OCI-LY7 (cell line): ENCODE measurements around the gene ZDHHC22. TPM values are rescaled to one million over a fixed set of nuclear protein-coding genes. Genes with fewer than 3 reads are reported as not detected.

Experiments
- BruUV-seq: library from RNA; stranded (reverse); fragments of 400-500 nt; replicated peaks from 2 replicates; lab custom pipeline; 2021; lab: Mats Ljungman, UMichigan
- CTCF ChIA-PET: fragments of 300-600 bp; sonication (Branson Sonifier 250); formaldehyde crosslinking; loops from one replicate; lab custom pipeline; 2022; ENCODE audit warnings: antibody characterized with exemption; ENCODE audit not compliant: unreplicated experiment; lab: Charles Lee
- POLR2A ChIA-PET: fragments of 300-600 bp; sonication (Branson Sonifier 250); formaldehyde crosslinking; loops from one replicate; lab custom pipeline; 2022; ENCODE audit warnings: antibody characterized with exemption; lab: Charles Lee
- DNase-seq: peaks from one replicate; pipeline ENCODE4 v3.0.0-alpha.2; 2015; ENCODE audit warnings: low spot score
- H2AFZ ChIP-seq: fragments of 200-600 bp; sonication (generic), shearing (Covaris generic); 2 replicates; pipeline ENCODE4 v1.6.1; 2014; ENCODE audit warnings: mild to moderate bottlenecking, antibody characterized with exemption, low read length, moderate library complexity
- H3K27ac ChIP-seq: fragments of 200-600 bp; sonication (generic); 2 replicates; pipeline ENCODE4 v1.5.1; 2014; ENCODE audit warnings: mixed run types, low read depth, mild to moderate bottlenecking, moderate library complexity, low read length, inconsistent platforms; ENCODE audit not compliant: poor library complexity, severe bottlenecking
- H3K36me3 ChIP-seq: fragments of 200-600 bp; sonication (generic); 2 replicates; pipeline ENCODE4 v1.6.1; 2014; ENCODE audit warnings: mild to moderate bottlenecking, antibody characterized with exemption, low read length, moderate library complexity, mixed read lengths; ENCODE audit not compliant: insufficient read depth
- H3K4me1 ChIP-seq: fragments of 200-600 bp; sonication (generic); 2 replicates; pipeline ENCODE4 v1.5.1; 2014; ENCODE audit warnings: mild to moderate bottlenecking, low read length; ENCODE audit not compliant: insufficient read depth, poor library complexity, severe bottlenecking
- H3K4me2 ChIP-seq: fragments of 200-600 bp; sonication (generic); 2 replicates; pipeline ENCODE4 v1.6.1; 2014; ENCODE audit warnings: mild to moderate bottlenecking, low read length
- H3K4me3 ChIP-seq: fragments of 200-600 bp; sonication (generic); 2 replicates; pipeline ENCODE4 v1.5.1; 2014; ENCODE audit warnings: mild to moderate bottlenecking, low read depth, low read length; ENCODE audit not compliant: poor library complexity, severe bottlenecking
- H3K79me2 ChIP-seq: fragments of 200-600 bp; sonication (generic); 2 replicates; pipeline ENCODE4 v1.6.1; 2016; ENCODE audit warnings: low read depth, mild to moderate bottlenecking, low read length, moderate library complexity, mixed read lengths; ENCODE audit not compliant: insufficient read depth
- H3K9me2 ChIP-seq: fragments of 200-600 bp; sonication (generic); 2 replicates; pipeline ENCODE4 v1.6.1; 2016; ENCODE audit warnings: mild to moderate bottlenecking, low read length, mixed read lengths; ENCODE audit not compliant: insufficient read depth
- H3K9me3 ChIP-seq: fragments of 200-600 bp; sonication (generic); 2 replicates; pipeline ENCODE4 v1.6.1; 2014; ENCODE audit warnings: mild to moderate bottlenecking, mixed run types, low read length, mixed read lengths
- H4K20me1 ChIP-seq: fragments of 200-600 bp; sonication (generic); 2 replicates; pipeline ENCODE4 v1.6.1; 2014; ENCODE audit warnings: mild to moderate bottlenecking, antibody characterized with exemption, low read length, moderate library complexity, mixed read lengths; ENCODE audit not compliant: insufficient read depth
- EZH2phosphoT487 ChIP-seq: fragments of 200-600 bp; sonication (generic); IDR thresholded peaks from 2 replicates; pipeline ENCODE4 v1.6.1; 2018; ENCODE audit warnings: low read depth, borderline replicate concordance, mild to moderate bottlenecking, mixed run types, antibody characterized with exemption, low read length, moderate library complexity, mixed read lengths
- intact Hi-C: fragments of 100-400 bp; cut with micrococcal nuclease; formaldehyde crosslinking; loops from one replicate; pipeline ENCODE4 v1.10.0; 2022; ENCODE audit not compliant: unreplicated experiment
- total RNA-seq, 2 experiments: library from RNA; depleted of rRNA in 1 of 2; stranded (reverse); fragments of >200 nt in 1 of 2; shearing (Covaris generic) in 1 of 2; gene quantifications; 2 replicates each; pipeline ENCODE4 v1.2.3, GENCODE V29; 2014 to 2022
- TF ChIP-seq, protein P1 (sequence below): fragments of 200-600 bp; sonication (generic); conservative IDR thresholded peaks from 2 replicates; pipeline ENCODE4 v1.5.1; 2014; ENCODE audit warnings: mild to moderate bottlenecking, antibody characterized with exemption, low read length, moderate library complexity, mixed read lengths

ZDHHC22 gene
- total RNA-seq, 2 experiments from 2014 or later, result not detected

DNA sequence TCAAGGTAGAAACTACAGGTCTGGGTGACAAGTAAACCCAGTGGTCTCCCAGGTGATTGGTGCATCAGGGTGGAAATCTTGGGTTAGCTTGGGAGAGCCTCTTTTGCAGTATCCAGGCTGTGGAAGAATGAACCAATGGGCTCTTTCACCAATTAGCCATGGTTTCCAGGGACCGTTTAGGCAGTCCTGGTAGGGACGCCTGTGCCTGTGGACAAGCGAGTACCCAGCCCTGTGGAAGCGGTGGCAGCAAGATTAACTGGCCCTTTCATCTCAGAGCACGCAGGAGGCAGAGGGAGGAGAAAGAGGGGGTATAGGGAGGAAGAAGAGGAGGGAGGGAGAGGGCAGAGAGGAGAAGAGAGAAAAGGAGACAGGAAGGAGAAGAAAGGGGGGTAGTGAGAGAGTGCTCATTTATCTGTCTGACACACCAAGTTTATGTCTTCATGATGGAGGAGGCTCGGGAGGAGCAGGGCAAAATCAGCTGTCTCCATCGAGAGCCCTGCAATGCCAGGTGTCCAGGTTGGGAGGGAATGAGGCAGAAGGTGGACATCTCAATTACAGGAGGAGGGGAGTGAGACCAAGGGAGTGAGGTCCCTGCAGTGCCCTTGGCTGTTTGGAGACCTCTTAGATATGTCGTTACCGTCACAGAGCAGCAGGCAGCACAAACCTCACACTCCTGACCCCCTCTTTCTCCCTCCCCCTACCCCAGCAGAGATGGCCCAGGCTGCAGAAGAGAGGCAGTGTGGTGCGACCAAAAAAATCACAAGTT is 4.6 kb upstream of the ZDHHC22 start:
- H3K9me2 ChIP-seq, result no peaks in the 10 kb centered on the region
- no peaks in the 10 kb centered on the region for H3K9me3 ChIP-seq
- ChIA-PET POLR2A (no interaction called here), CTCF (interaction anchor here (1.0 to 1.3 kb wide), 2 partner anchors 23 to 44 kb away, joined by 3 to 4 read pairs; no protein-coding TSS in a partner anchor)
- no peak for DNase-seq
- H3K4me2 ChIP-seq, result no peak overlapping the region
- H4K20me1 ChIP-seq, result no peaks in the 10 kb centered on the region
- TF ChIP-seq EZH2phosphoT487, result no peak
- TF ChIP-seq, protein P1, sequence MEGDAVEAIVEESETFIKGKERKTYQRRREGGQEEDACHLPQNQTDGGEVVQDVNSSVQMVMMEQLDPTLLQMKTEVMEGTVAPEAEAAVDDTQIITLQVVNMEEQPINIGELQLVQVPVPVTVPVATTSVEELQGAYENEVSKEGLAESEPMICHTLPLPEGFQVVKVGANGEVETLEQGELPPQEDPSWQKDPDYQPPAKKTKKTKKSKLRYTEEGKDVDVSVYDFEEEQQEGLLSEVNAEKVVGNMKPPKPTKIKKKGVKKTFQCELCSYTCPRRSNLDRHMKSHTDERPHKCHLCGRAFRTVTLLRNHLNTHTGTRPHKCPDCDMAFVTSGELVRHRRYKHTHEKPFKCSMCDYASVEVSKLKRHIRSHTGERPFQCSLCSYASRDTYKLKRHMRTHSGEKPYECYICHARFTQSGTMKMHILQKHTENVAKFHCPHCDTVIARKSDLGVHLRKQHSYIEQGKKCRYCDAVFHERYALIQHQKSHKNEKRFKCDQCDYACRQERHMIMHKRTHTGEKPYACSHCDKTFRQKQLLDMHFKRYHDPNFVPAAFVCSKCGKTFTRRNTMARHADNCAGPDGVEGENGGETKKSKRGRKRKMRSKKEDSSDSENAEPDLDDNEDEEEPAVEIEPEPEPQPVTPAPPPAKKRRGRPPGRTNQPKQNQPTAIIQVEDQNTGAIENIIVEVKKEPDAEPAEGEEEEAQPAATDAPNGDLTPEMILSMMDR, result no peak
- no peaks in the 10 kb centered on the region for H3K4me1 ChIP-seq
- no TSS peak for BruUV-seq
- H2AFZ ChIP-seq, result no peak overlapping the region
- H3K79me2 ChIP-seq, result no peaks in the 10 kb centered on the region
- H3K27ac ChIP-seq, result no peak overlapping the region
- H3K36me3 ChIP-seq, result no peaks in the 10 kb centered on the region
- intact Hi-C loops, result no loop called here
- no peak overlapping the region for H3K4me3 ChIP-seq

DNA sequence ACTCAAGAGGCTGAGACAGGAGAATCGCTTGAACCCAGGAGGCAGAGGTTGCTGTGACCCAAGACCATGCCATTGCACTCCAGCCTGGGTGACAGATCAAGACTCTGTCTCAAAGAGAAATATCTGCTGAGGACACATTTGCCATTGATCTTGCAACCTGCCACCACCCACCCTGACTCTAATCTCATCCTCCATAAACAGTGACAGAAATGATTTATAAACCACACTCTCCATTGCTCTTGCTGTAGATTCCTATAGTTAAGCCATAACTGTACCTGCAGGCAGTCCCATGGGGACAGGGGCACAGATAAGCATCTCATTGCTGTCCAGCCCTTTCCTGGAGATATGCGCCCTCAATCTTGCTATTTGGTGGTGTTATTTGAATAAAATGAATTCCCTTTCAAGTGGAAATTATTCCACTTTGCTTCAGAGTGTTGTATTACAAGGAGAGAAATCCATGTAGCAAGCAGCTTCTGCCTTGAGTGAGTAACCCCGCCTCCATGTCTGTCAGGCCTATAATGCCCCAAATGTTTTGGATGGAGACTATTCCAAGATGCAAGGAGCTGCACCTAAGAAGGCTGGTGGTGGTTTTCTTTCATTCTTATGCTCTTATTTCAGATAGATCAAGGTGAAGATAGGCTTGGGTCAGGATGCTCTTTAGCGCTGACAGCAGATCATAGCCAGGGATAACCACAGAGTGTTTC is 3.0 kb upstream of the ZDHHC22 start:
- Histone ChIP-seq H3K9me3 (no peaks in the 10 kb centered on the region), H3K4me1 (no peaks in the 10 kb centered on the region), H3K4me2 (no peak overlapping the region), H3K36me3 (no peaks in the 10 kb centered on the region), H3K27ac (no peak overlapping the region), H2AFZ (no peak overlapping the region), H3K9me2 (no peaks in the 10 kb centered on the region), H4K20me1 (no peaks in the 10 kb centered on the region), H3K4me3 (no peak overlapping the region), H3K79me2 (no peaks in the 10 kb centered on the region)
- intact Hi-C loops, result no loop called here
- BruUV-seq, result no TSS peak
- CTCF ChIA-PET, result no interaction called here
- POLR2A ChIA-PET, result interaction anchor here (0.6 kb wide), 1 partner anchor 56 kb away, joined by 3 read pairs; no protein-coding TSS in a partner anchor
- TF ChIP-seq EZH2phosphoT487, result no peak
- TF ChIP-seq, protein P1, result no peak
- no peak for DNase-seq
